HG02623 (cell line): Measurements from ENCODE around the gene C5AR1.
A peak's percentile ranks its signal among the peaks of the same experiment; 100 is the strongest.
"Not testable (repeated sequence)": the region's sequence is repeated elsewhere in the genome, so short reads cannot be mapped to it uniquely, and the experiment has no call there.

Experiments used
- ATAC-seq: cut with Tn5 transposase; IDR thresholded peaks from one replicate; pipeline ENCODE4 v1.9.1; 2021; ENCODE audit warnings: moderate library complexity; ENCODE audit not compliant: unreplicated experiment

Gene C5AR1

GRCh38 chr19:47309608-47310007 lies at the start of gene C5AR1:
C5AR1 (plus strand) TSS chr19:47309861; CDS start chr19:47309896, 35 bp downstream.
- no peak for ATAC-seq

GRCh38 chr19:47260476-47260875 lies 49.2 kb upstream of the C5AR1 start:
- ATAC-seq: no peak

- not testable (repeated sequence) for ATAC-seq
Measured at GRCh38 chr19:47261946-47262793, 47.5 kb upstream of the C5AR1 start.

GRCh38 chr19:47264629-47265028 lies 45.0 kb upstream of the C5AR1 start:
- ATAC-seq: no peak

GRCh38 chr19:47266401-47266941 lies 43.2 kb upstream of the C5AR1 start:
- ATAC-seq: no peak

- ATAC-seq: no peak
Measured at GRCh38 chr19:47267350-47267759, 42.3 kb upstream of the C5AR1 start.

GRCh38 chr19:47268028-47268427 lies 41.6 kb upstream of the C5AR1 start:
- ATAC-seq: no peak

- ATAC-seq: no peak
Measured at GRCh38 chr19:47269596-47269995, 40.1 kb upstream of the C5AR1 start.

- no peak for ATAC-seq
Measured at GRCh38 chr19:47270408-47270807, 39.3 kb upstream of the C5AR1 start.

- ATAC-seq: no peak
Measured at GRCh38 chr19:47271949-47272348, 37.7 kb upstream of the C5AR1 start.

- ATAC-seq: no peak
Measured at GRCh38 chr19:47272448-47273312, 37.0 kb upstream of the C5AR1 start.

- peak; percentile 45 for ATAC-seq
Measured at GRCh38 chr19:47273313-47274070, 36.2 kb upstream of the C5AR1 start.

- ATAC-seq: peak; percentile 45
Measured at GRCh38 chr19:47274071-47274890, 35.4 kb upstream of the C5AR1 start, which contains the start of gene INAFM1. INAFM1 (plus strand) TSS chr19:47274885; CDS start chr19:47274920, 35 bp downstream.

GRCh38 chr19:47274891-47275761 lies 34.5 kb upstream of the C5AR1 start:
- peak; percentile 15 for ATAC-seq

GRCh38 chr19:47275791-47276461 lies 33.7 kb upstream of the C5AR1 start:
- ATAC-seq: no peak

- ATAC-seq: not testable (repeated sequence)
Measured at GRCh38 chr19:47276513-47276912, 33.1 kb upstream of the C5AR1 start.

- no peak for ATAC-seq
Measured at GRCh38 chr19:47280183-47280797, 29.4 kb upstream of the C5AR1 start.
